ENCODE measurements around the gene AS3MT. TPM values are rescaled to one million over a fixed set of nuclear protein-coding genes. Genes with fewer than 3 reads are reported as not detected.
"Not testable (repeated sequence)": the region's sequence is repeated elsewhere in the genome, so short reads cannot be mapped to it uniquely, and the experiment has no call there.

The AS3MT gene
- total and polyA plus RNA-seq, 2 of the 8 experiments (the other 6 are each of a cell fraction or from before 2014, with no cell fraction given), result 5.8 to 10.3 TPM

DNA sequence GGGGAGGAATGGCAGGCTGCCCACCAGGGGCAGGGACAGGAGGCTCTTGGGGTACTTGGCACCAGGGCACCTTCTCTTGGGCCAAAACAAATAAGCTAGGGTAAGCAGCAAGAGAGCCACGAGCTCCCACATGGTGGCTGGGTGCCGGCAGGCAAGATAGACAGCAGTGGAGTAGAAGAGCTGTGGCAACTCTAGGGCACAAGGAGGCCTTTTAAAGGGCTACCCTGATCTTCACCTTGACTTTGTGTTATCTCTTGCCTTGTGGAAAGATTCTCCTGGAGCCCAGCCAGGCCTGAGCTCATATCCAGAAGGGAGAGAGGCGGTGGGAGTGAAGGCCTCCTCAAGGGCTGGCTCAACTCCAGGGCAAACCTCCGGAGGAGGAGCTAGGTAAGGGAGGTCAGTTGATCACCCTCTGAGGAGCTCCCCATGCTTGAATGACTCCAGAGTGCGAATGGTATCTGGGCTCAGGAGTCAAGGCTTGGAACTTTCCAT is 32.0 kb upstream of the AS3MT start, which contains the start of gene CYP17A1 (continued):
- TF ChIP-seq ZNF274 (IDR thresholded peaks at IDR 0.05; ENCODE audit: borderline replicate concordance, extremely low read depth, low read length) (no peak), RBBP5 (IDR thresholded peaks at IDR 0.05; ENCODE audit: borderline replicate concordance, low read depth, low read length) (no peak), SP2 (IDR thresholded peaks at IDR 0.05; ENCODE audit: low read length) (no peak), JUN (IDR thresholded peaks at IDR 0.05; ENCODE audit: low read depth, low read length) (no peak), SIX5 (IDR thresholded peaks at IDR 0.05; ENCODE audit: low read depth, low read length) (no peak), USF2 (IDR thresholded peaks at IDR 0.05; ENCODE audit: low read length) (no peak)

DNA sequence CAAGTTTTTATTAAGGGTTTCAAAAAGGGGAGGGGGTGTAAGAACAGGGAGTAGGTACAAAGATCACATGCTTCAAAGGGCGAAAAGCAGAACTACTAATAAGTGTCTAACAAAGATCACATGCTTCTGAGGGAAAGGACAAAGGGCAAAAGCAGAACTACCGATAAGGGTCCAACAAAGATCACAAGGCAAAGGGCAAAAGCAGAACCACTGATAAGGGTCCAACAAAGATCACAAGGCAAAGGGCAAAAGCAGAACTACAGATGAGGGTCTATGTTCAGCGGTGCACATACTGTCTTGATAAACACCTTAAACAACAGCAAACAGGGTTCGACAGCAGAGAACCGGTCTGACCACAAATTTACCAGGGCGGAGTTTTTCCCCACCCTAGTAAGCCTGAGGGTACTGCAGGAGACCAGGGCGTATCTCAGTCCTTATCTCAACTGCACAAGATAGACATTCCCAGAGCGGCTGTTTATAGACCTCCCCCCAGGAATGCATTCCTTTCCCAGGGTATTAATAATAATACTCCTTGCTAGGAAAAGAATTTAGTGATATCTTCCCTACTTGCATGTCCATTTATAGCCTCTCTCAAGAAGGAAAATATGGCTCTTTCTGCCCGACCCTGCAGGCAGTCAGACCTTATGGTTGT is 30.9 kb upstream of the AS3MT start:
- 94% methylated on average over 9 of the region's 9 CpGs; no CpG with 5 or more reads in 1 of the 2 experiments for WGBS, 2 experiments (ENCODE audit: extremely low coverage in 1 of 2, insufficient coverage in 1 of 2, insufficient read length in 1 of 2, insufficient replicate concordance in 2 of 2, low coverage in 1 of 2, low lambda C conversion rate in 2 of 2, missing lambda C conversion rate in 1 of 2)
- H3K14ac ChIP-seq (ENCODE audit: insufficient read length), result not testable (repeated sequence)
- CTCF ChIA-PET (ENCODE audit: partially characterized antibody), result interaction anchor here (1.6 to 11.3 kb wide), 4 partner anchors 65 to 233 kb away, joined by 3 to 118 read pairs (median 48); partner anchors contain the start of gene CNNM2

More for the DNA sequence above, 30.9 kb upstream of the AS3MT start:
- H4K5ac ChIP-seq (ENCODE audit: insufficient read length, low read depth, low read length); H3K4me3 ChIP-seq (ENCODE audit: extremely low read depth in 1 of 4, insufficient read depth in 2 of 4, low read depth in 3 of 4, low read length in 4 of 4); H2AK5ac ChIP-seq (ENCODE audit: low read depth, low read length); H3K27ac ChIP-seq (ENCODE audit: low read depth, low read length); H3K4me2 ChIP-seq (ENCODE audit: insufficient read depth in 1 of 2, low read depth in 2 of 2, low read length in 2 of 2); H2BK5ac ChIP-seq (ENCODE audit: low read depth, low read length); FAIRE-seq; H3K56ac ChIP-seq (replicated peaks; ENCODE audit: insufficient read length, low read depth, low read length); H3K4ac ChIP-seq (replicated peaks; ENCODE audit: insufficient read length, low read depth, low read length); H3K4me1 ChIP-seq (replicated peaks in 1 of 4; ENCODE audit: control insufficient read depth in 3 of 4, insufficient read depth in 4 of 4, low read length in 3 of 4); H4K8ac ChIP-seq (ENCODE audit: extremely low read depth, insufficient read depth, low read length); H3K23ac ChIP-seq (ENCODE audit: insufficient read length); DNase-seq (ENCODE audit: low read depth in 1 of 2, low spot score in 2 of 2); H2AFZ ChIP-seq (ENCODE audit: low read length); H2BK120ac ChIP-seq (replicated peaks; ENCODE audit: low read depth, low read length); H3K79me2 ChIP-seq (ENCODE audit: control insufficient read depth in 1 of 2, insufficient read depth in 2 of 2, low read length in 2 of 2); H3K9me3 ChIP-seq (ENCODE audit: insufficient read depth in 2 of 2, low read depth in 1 of 2, low read length in 1 of 2); H3K23me2 ChIP-seq (ENCODE audit: low read depth, low read length); H3K27me3 ChIP-seq (replicated peaks in 1 of 4; ENCODE audit: control insufficient read depth in 3 of 4, extremely low read depth in 1 of 4, insufficient read depth in 3 of 4, low read length in 3 of 4); H4K91ac ChIP-seq (replicated peaks; ENCODE audit: insufficient read length, low read length); H3K18ac ChIP-seq (ENCODE audit: extremely low read depth, low read length); H2BK20ac ChIP-seq (ENCODE audit: low read length); H3K9ac ChIP-seq (replicated peaks in 1 of 4; ENCODE audit: extremely low read depth in 1 of 4, low read depth in 3 of 4, low read length in 3 of 4); H4K20me1 ChIP-seq (replicated peaks in 1 of 2; ENCODE audit: control insufficient read depth in 1 of 2, insufficient read depth in 2 of 2, low read length in 2 of 2); H2BK15ac ChIP-seq (ENCODE audit: low read length); POLR2A ChIA-PET (ENCODE audit: partially characterized antibody); H3K79me1 ChIP-seq (ENCODE audit: low read depth, low read length); H2BK12ac ChIP-seq (ENCODE audit: low read depth, low read length); H3K36me3 ChIP-seq (ENCODE audit: control insufficient read depth in 2 of 4, insufficient read depth in 4 of 4, low read length in 3 of 4): not testable (repeated sequence)

Measured in H1 (cell line).